CD4-positive, CD25-positive, alpha-beta regulatory T cell (primary cell): ENCODE measurements around the gene SWT1. TPM values are rescaled to one million over a fixed set of nuclear protein-coding genes. Genes with fewer than 3 reads are reported as not detected.
A peak's percentile ranks its signal among the peaks of the same experiment; 100 is the strongest.

Experiments used
- ATAC-seq, 2 donors: fragments of 150-1000 bp; cut with Tn5 transposase; one replicate each; pipeline ENCODE4 v1.10.0; 2021; ENCODE audit warnings: low read depth in 2 of 2, moderate number of reproducible peaks in 2 of 2, moderate library complexity in 1 of 2
- DNase-seq, 3 donors: peaks; one replicate each; pipeline versions ENCODE4 v3.0.0 to v3.0.0-alpha.2; 2012 to 2022; ENCODE audit warnings: mixed read lengths in 1 of 3
- H3K27ac ChIP-seq: one replicate; pipeline ENCODE4 v1.7.0; 2013; ENCODE audit warnings: mild to moderate bottlenecking, low read length; ENCODE audit not compliant: insufficient read depth, poor library complexity, severe bottlenecking
- H3K27me3 ChIP-seq: one replicate; pipeline ENCODE4 v1.7.0; 2013; ENCODE audit warnings: low read length; ENCODE audit not compliant: control insufficient read depth, insufficient read depth
- H3K36me3 ChIP-seq: one replicate; pipeline ENCODE4 v1.7.0; 2013; ENCODE audit warnings: mild to moderate bottlenecking, low read length, moderate library complexity; ENCODE audit not compliant: control insufficient read depth, insufficient read depth
- H3K4me1 ChIP-seq: 2 replicates; pipeline ENCODE4 v1.7.0; 2013; ENCODE audit warnings: mild to moderate bottlenecking, low read length; ENCODE audit not compliant: insufficient read depth, control insufficient read depth, poor library complexity, severe bottlenecking
- H3K4me3 ChIP-seq: one replicate; pipeline ENCODE4 v1.7.0; 2013; ENCODE audit warnings: low read depth, mild to moderate bottlenecking, low read length, moderate library complexity
- H3K9me3 ChIP-seq, 2 experiments: 1 replicate in 1 of 2; 2 replicates in 1 of 2; pipeline ENCODE4 v1.7.0; 2013; ENCODE audit warnings: low read length in 2 of 2, mild to moderate bottlenecking in 1 of 2, moderate library complexity in 1 of 2; ENCODE audit not compliant: control insufficient read depth in 2 of 2
- H3K27ac Mint-ChIP-seq, 3 donors: one replicate each; pipeline ENCODE4 v1.8.0; 2020 to 2022; ENCODE audit warnings: mild to moderate bottlenecking in 3 of 3, mixed read lengths in 3 of 3, moderate library complexity in 2 of 3
- H3K27me3 Mint-ChIP-seq: one replicate; pipeline ENCODE4 v1.8.0; 2022; ENCODE audit warnings: mild to moderate bottlenecking, mixed read lengths
- H3K36me3 Mint-ChIP-seq: one replicate; pipeline ENCODE4 v1.8.0; 2020; ENCODE audit warnings: mixed read lengths
- H3K4me1 Mint-ChIP-seq, 4 donors: one replicate each; pipeline ENCODE4 v1.8.0; 2020 to 2022; ENCODE audit warnings: mixed read lengths in 4 of 4, mild to moderate bottlenecking in 1 of 4
- H3K4me3 Mint-ChIP-seq, 4 donors: one replicate each; pipeline ENCODE4 v1.8.0; 2020 to 2022; ENCODE audit warnings: mild to moderate bottlenecking in 4 of 4, mixed read lengths in 4 of 4, moderate library complexity in 3 of 4
- H3K9me3 Mint-ChIP-seq, 7 donors: one replicate each; pipeline ENCODE4 v1.8.0; 2020 to 2022; ENCODE audit warnings: mixed read lengths in 7 of 7, mild to moderate bottlenecking in 3 of 7, moderate library complexity in 2 of 7
- polyA plus RNA-seq, 4 donors: library from polyadenylated mRNA; unstranded; fragments of 300-500 nt; fragmentation: Illumina TruSeq; gene quantifications; one replicate each; pipeline ENCODE4 v1.2.3, GENCODE V29; 2021
- total RNA-seq: library from RNA; stranded (reverse); gene quantifications from one replicate; pipeline ENCODE4 v1.2.3, GENCODE V29; 2022

Gene SWT1
- total and polyA plus RNA-seq, 5 donors from 2014 or later, result 6.0 to 9.8 (median 8.1) TPM

- H3K9me3 ChIP-seq, result no peaks in the 10 kb centered on the region
- Mint-ChIP-seq H3K27me3 (peaks cover 5% of the 10 kb centered on the region), H3K36me3 (peaks cover 54% of the 10 kb centered on the region), H3K9me3 (no peaks in the 10 kb centered on the region), H3K27ac (peak overlapping the region in 1 of 3 donors; percentile 69), H3K4me1 (peaks cover 20 to 35% (median 25%) of the 10 kb centered on the region in 4 donors), H3K4me3 (no peak overlapping the region)
- H3K36me3 ChIP-seq, result peaks cover 99% of the 10 kb centered on the region
- H3K27ac ChIP-seq, result no peak overlapping the region
- ATAC-seq (no peak), DNase-seq (no peak)
- peaks cover 11% of the 10 kb centered on the region for H3K4me1 ChIP-seq
- H3K27me3 ChIP-seq, result no peaks in the 10 kb centered on the region
- no peak overlapping the region for H3K4me3 ChIP-seq
Observed at GRCh38 chr1:185305419-185305818, 148.5 kb downstream of the SWT1 start.

- Mint-ChIP-seq H3K9me3 (no peaks in the 10 kb centered on the region), H3K27ac (peak overlapping the region in 1 of 3 donors; percentile 24), H3K27me3 (peaks cover 5% of the 10 kb centered on the region), H3K4me3 (peak overlapping the region in 1 of 4 donors; percentile 5), H3K36me3 (peaks cover 49% of the 10 kb centered on the region), H3K4me1 (peaks cover 35 to 60% (median 38%) of the 10 kb centered on the region in 4 donors)
- Histone ChIP-seq H3K4me1 (peaks cover 32% of the 10 kb centered on the region), H3K9me3 (no peaks in the 10 kb centered on the region), H3K4me3 (no peak overlapping the region), H3K36me3 (peaks cover 82% of the 10 kb centered on the region), H3K27me3 (no peaks in the 10 kb centered on the region), H3K27ac (peak overlapping the region; percentile 16)
- DNase-seq (no peak), ATAC-seq (no peak)
Observed at GRCh38 chr1:185308126-185308525, 151.2 kb downstream of the SWT1 start.

- no peaks in the 10 kb centered on the region for H3K9me3 ChIP-seq
- Mint-ChIP-seq H3K9me3 (no peaks in the 10 kb centered on the region), H3K27ac (no peak overlapping the region), H3K27me3 (peaks cover 5% of the 10 kb centered on the region), H3K36me3 (peaks cover 43% of the 10 kb centered on the region), H3K4me1 (peaks cover 44 to 71% (median 48%) of the 10 kb centered on the region in 4 donors), H3K4me3 (no peak overlapping the region)
- peaks cover 68% of the 10 kb centered on the region for H3K36me3 ChIP-seq
- no peaks in the 10 kb centered on the region for H3K27me3 ChIP-seq
- H3K4me1 ChIP-seq, result peaks cover 46% of the 10 kb centered on the region
- ATAC-seq (no peak), DNase-seq (no peak)
- peak overlapping the region; percentile 47 for H3K27ac ChIP-seq
- H3K4me3 ChIP-seq, result no peak overlapping the region
Observed at GRCh38 chr1:185309566-185309965, 152.6 kb downstream of the SWT1 start.

- Histone ChIP-seq H3K4me3 (peak overlapping the region; percentile 100), H3K36me3 (peaks cover 46% of the 10 kb centered on the region), H3K27ac (no peak overlapping the region), H3K9me3 (no peaks in the 10 kb centered on the region), H3K27me3 (no peaks in the 10 kb centered on the region), H3K4me1 (peaks cover 51% of the 10 kb centered on the region)
- Mint-ChIP-seq H3K4me3 (peak overlapping the region; percentile 95 to 98 (median 97)), H3K4me1 (peaks cover 35 to 74% (median 46%) of the 10 kb centered on the region in 4 donors), H3K9me3 (no peaks in the 10 kb centered on the region), H3K27ac (peak overlapping the region in 2 of 3 donors; percentile 39 to 43), H3K27me3 (peaks cover 5% of the 10 kb centered on the region), H3K36me3 (peaks cover 22% of the 10 kb centered on the region)
- DNase-seq (no peak), ATAC-seq (no peak)
Observed at GRCh38 chr1:185311589-185312225, 154.7 kb downstream of the SWT1 start.

- Mint-ChIP-seq H3K36me3 (peaks cover 15% of the 10 kb centered on the region), H3K27ac (peak overlapping the region; percentile 26 to 100 (median 43)), H3K27me3 (no peaks in the 10 kb centered on the region), H3K4me3 (peak overlapping the region; percentile 95 to 98 (median 97)), H3K4me1 (peaks cover 35 to 74% (median 44%) of the 10 kb centered on the region in 4 donors), H3K9me3 (no peaks in the 10 kb centered on the region)
- Histone ChIP-seq H3K36me3 (peaks cover 38% of the 10 kb centered on the region), H3K4me3 (peak overlapping the region; percentile 100), H3K27me3 (no peaks in the 10 kb centered on the region), H3K27ac (peak overlapping the region; percentile 39), H3K4me1 (peaks cover 53% of the 10 kb centered on the region), H3K9me3 (no peaks in the 10 kb centered on the region)
- DNase-seq (no peak), ATAC-seq (no peak)
Observed at GRCh38 chr1:185312361-185313138, 155.6 kb downstream of the SWT1 start.

GRCh38 chr1:185314411-185314810, 157.4 kb downstream of the SWT1 start:
- no peak for DNase-seq

GRCh38 chr1:185315445-185316071, 158.6 kb downstream of the SWT1 start:
- H3K9me3 ChIP-seq, result no peaks in the 10 kb centered on the region
- H3K4me1 Mint-ChIP-seq, result peaks cover 31 to 73% (median 49%) of the 10 kb centered on the region in 4 donors
- H3K4me1 ChIP-seq, result peaks cover 53% of the 10 kb centered on the region
- peak overlapping the region; percentile 100 for H3K4me3 ChIP-seq
- H3K36me3 Mint-ChIP-seq, result peaks cover 4% of the 10 kb centered on the region
- H3K27me3 Mint-ChIP-seq, result no peaks in the 10 kb centered on the region
- DNase-seq (no peak), ATAC-seq (no peak)
- peak overlapping the region; percentile 99 for H3K27ac ChIP-seq
- H3K36me3 ChIP-seq, result peaks cover 9% of the 10 kb centered on the region
- no peaks in the 10 kb centered on the region for H3K9me3 Mint-ChIP-seq
- peak overlapping the region; percentile 92 to 100 (median 99) for H3K27ac Mint-ChIP-seq
- no peaks in the 10 kb centered on the region for H3K27me3 ChIP-seq
- H3K4me3 Mint-ChIP-seq, result peak overlapping the region; percentile 95 to 98 (median 97)

More at GRCh38 chr1:185314411-185314810, 157.4 kb downstream of the SWT1 start:
- peak overlapping the region; percentile 95 to 98 (median 97) for H3K4me3 Mint-ChIP-seq
- H3K27ac Mint-ChIP-seq, result peak overlapping the region; percentile 15 to 100 (median 83)
- no peaks in the 10 kb centered on the region for H3K27me3 Mint-ChIP-seq
- no peak overlapping the region for H3K27ac ChIP-seq
- peak overlapping the region; percentile 100 for H3K4me3 ChIP-seq
- no peaks in the 10 kb centered on the region for H3K9me3 ChIP-seq
- ATAC-seq, result no peak
- peaks cover 4% of the 10 kb centered on the region for H3K36me3 Mint-ChIP-seq
- H3K4me1 Mint-ChIP-seq, result peaks cover 35 to 80% (median 48%) of the 10 kb centered on the region in 4 donors
- no peaks in the 10 kb centered on the region for H3K9me3 Mint-ChIP-seq
- peaks cover 61% of the 10 kb centered on the region for H3K4me1 ChIP-seq
- H3K27me3 ChIP-seq, result no peaks in the 10 kb centered on the region
- peaks cover 19% of the 10 kb centered on the region for H3K36me3 ChIP-seq
